HG03439 (cell line): ENCODE measurements around the gene ZNF235.
"Not testable (repeated sequence)": the region's sequence is repeated elsewhere in the genome, so short reads cannot be mapped to it uniquely, and the experiment has no call there.

ENCODE experiments used
- ATAC-seq: cut with Tn5 transposase; IDR thresholded peaks from one replicate; pipeline ENCODE4 v1.9.1; 2021; ENCODE audit warnings: mild to moderate bottlenecking, moderate library complexity; ENCODE audit not compliant: unreplicated experiment

Gene ZNF235

DNA sequence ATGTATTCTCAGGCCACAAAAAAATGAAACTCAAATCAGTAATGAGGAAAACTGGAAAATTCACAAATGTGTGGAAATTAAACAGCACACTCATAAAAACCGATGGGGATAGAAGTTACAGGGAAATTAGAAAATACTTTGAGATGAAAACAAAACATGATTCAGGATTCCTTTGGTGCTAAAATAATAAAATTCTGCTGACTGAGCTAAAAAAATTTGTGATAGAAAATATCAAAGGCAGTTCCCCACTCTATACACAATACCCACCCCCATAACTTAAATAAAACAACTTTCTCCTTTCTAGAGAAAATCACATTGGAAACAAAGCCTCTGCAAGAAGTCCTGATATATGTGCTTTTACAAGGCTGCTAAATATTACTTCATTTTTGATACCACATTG lies 46.7 kb downstream of the ZNF235 start:
- no peak for ATAC-seq

GRCh38 chr19:44255705-44256411 lies 49.0 kb downstream of the ZNF235 start:
- no peak for ATAC-seq

GRCh38 chr19:44254496-44254895 lies 50.3 kb downstream of the ZNF235 start:
- ATAC-seq: no peak

GRCh38 chr19:44253392-44253791 lies 51.4 kb downstream of the ZNF235 start:
- not testable (repeated sequence) for ATAC-seq

- ATAC-seq: not testable (repeated sequence)
Observed at GRCh38 chr19:44252332-44252731, 52.5 kb downstream of the ZNF235 start.

GRCh38 chr19:44236384-44236783 lies 68.4 kb downstream of the ZNF235 start:
- ATAC-seq: no peak
